ENCODE measurements around the gene U2AF2.

The U2AF2 gene

DNA sequence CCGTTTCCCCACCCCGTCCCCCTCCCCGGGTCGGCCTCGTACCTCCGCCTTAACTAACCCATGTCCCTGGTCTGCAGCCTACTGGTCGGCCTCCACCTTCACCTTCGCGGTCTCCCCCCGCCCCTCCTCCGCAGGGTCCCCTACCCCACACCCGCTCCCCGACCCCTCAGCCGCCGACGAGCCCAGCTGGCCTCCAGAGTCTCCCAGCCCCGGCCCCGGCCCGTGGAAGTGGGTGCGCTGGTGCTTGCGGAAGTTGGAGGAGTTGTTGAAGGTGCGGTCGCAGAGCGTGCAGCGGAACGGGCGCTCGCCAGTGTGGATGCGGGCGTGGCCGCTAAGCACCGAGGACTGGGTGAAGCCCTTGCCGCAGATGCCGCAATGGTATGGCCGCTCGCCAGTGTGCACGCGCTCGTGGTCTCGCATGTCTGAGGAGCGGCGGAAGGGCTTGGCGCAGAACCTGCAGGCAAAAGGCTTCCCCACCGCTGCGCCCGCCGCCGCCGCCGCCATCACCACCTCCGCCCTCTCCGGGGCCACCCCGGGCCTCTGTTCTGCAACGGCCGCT is 33.1 kb upstream of the U2AF2 start:
- DNase-seq (ENCODE audit: low read depth) = no peak

DNA sequence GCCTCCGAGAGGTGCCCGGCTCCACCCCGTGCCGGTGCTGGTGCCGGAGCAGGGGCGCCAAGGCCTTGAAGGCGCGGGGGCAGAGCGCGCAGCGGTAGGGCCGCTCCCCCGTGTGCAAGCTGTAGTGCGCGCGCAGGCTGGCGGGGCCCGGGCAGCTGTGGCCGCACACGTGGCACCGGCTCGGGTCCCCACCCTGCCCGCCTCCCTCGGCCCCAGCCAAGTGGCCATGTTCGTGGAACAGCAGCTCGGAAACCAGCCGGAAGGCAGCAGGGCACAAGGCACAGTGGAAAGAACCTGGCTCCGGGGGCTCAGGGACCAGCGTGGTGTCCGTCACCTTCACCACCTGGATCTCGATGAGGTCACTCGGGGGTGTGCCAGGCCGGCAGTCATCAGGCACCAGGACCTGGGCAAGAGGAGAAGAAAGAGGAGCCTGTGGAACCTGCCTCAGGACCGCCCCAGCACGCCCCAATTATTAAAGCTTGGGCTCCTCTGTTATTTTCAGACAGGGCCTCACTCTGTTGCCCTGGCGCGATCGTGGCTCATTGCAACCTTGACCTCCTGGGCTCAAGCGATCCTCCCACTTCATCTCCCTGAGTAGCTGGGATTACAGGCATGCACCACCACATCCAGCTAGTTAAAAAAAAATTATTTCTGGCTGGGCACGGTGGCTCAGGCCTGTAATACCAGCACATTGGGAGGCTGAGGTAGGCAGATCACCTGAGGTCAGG is 32.4 kb upstream of the U2AF2 start:
- DNase-seq (ENCODE audit: low read depth) = no peak

DNA sequence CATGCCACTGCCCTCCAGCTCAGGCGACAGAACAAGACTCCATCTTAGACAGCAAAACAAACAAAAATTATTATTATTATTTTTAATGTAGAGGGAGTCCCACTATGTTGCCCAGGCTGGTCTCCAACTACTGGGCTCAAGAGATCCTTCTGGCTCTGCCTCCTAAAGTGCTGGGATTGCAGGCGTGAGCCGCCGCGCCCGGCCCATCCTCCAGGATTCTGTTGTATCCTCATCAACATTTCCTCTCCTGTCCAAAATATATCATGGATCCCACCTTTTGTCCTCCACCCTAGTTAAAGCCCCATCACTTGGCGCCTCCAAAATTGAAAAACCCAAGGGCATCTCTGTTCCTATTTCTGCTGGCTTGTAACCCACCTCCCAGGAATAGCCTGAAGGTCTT is 31.7 kb upstream of the U2AF2 start:
- DNase-seq (ENCODE audit: low read depth) = no peak

DNA sequence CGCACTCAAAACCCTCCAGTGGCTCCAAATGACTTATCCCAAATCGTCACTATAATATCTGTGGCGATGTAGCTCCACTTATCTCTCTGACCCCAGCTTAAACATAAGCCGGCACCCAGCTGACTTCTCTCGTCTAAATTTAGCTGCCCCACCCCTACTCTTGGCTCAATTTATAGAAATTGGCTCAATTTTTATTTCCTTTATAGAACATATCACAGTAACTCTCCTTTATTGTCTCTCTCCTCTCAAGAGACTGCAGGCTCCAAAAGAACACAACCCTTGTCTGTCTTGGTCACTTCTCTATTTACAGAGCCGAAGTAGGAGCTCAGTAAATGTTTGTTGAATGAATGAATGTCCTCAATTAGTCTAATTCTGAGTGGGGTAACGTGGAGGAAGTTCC is 31.3 kb upstream of the U2AF2 start:
- DNase-seq (ENCODE audit: low read depth) = no peak

DNA sequence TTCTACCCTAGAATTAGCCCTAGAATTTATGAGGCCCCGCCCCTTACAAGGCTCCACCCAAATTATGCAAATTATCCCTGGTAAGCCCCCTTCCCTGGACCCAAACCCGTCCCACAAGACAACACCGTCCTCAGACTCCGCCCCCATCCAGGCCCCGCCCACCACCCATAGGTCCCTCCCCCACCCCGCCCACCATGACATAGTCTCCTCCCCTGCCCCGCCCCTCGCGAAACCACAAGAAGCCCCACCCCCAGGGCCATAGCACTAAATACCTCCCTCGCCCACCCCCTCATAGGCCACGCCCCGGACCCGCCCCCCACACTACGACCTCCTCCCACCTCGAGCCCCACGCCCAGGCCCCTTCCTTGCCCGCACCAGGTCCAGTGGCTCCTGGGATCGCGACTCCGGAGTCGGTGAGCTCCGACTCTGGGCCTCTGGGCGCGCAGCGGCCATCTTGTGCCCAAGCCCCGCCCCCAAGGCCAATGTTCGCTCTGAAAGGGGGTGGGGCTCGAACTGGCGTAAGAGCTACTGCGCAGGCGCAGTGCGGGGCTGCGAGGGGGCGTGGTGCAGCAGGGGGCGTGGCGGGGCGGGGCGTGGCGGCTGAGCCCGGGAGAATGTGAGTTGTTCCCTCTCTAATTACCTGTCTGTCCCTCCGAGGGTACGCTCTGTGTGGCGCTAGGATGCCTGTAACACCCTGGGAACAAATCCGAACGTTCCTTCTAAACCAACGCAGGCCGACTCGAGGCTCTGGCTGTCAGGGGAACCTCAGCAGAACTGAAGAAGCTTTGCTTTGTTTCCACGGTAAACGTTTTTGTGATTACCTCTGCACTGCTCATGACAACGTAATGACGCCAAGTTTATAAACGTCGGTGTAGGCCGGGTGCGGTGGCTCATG is 30.5 kb upstream of the U2AF2 start, which contains the start of gene ZNF784:
TSS of gene ZNF784 (minus strand) at position 458 of the 895 bp plus-strand sequence. CDS start at position 453, 5 bp downstream.
- peak; percentile 84 for DNase-seq (ENCODE audit: low read depth)

DNA sequence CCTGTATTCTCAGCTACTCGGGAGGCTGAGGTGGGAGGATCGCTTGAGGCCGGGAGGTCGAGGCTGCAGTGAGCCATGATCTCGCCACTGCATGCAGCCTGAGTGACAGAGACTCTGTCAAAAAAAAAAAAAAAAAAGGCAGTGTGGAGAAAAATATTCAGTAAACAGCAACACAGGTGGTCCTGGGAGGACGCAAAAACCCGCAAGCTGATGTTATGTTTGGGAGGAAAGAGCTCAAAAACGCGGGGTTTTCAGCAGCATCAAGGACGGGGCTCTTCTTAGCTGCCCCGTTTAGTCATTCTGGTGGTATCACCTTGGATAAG is 29.9 kb upstream of the U2AF2 start:
- no peak for DNase-seq (ENCODE audit: low read depth)

DNA sequence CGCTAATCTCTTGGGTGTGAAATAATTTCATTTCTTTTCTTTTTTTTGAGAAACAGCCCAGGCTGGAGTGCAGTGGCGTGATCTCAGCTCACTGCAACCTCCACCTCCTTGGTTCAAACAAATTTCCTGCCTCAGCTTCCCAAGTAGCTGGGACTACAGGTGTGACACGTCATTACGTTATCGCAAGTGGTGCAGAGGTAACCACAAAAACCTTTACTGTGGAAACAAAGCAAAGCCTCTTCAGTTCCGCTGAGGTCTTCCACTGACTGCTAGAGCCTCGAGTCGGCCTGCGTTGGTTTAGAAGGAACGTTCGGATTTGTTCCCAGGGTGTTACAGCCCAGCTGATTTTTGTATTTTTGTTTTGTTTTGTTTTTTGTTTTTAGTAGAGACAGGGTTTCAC is 28.5 kb upstream of the U2AF2 start:
- DNase-seq (ENCODE audit: low read depth) = no peak

DNA sequence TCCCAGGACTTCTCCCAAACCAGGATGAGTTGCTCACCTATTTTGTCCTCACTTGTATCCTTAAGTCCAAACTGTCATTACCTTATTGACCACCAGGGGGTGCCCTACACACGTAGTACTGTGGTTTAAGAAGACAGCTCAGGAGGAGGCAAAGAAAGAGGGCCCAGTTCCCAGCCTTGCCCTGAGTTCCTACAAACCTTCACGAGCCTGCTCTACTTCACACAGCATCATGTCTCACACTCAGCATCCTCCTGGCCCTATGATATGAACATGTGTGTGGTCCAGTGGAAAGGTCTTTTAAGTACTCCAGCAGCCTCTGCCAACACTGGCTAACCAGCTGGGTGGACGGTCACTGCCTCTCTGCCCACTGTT is 22.4 kb upstream of the U2AF2 start:
- DNase-seq (ENCODE audit: low read depth) = peak; percentile 93

DNA sequence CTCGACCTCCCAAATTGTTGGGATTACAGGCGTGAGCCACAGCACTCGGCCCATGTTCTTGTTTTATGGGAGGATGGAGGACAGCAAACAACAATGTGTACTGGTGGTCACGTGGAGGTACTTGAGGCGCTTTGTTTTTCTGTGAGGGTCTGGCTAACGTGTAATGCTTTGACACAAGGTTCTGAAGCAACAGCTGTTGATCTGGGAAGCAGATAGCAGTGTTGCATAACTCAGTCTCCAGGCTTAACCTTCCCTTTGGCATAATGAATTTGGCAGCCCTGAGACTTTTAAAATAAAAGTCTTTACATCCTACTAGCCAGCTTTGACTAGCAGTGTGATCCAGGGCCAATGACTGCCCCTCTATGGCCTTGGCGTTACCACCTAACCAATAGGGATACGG is 21.0 kb upstream of the U2AF2 start:
- no peak for DNase-seq (ENCODE audit: low read depth)

DNA sequence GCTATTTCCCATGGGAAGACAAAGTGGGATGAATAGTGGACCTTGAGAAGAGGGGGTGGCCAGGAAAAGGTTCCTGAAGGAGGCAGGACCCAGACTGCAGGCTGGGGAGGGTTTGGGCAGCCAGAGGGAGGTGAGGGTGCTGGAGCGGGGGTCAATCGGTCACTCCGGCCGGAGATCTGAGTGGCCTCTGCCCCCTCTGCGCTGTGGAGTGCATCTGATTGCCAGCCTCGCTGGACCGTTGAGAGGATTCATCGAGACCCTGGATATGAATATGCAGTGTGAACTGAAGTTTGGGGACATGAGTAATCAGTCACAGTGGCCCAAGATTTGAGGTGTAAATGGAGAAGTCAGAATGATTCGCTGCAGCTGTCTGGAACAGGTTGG is 19.5 kb upstream of the U2AF2 start:
- no peak for DNase-seq (ENCODE audit: low read depth)

DNA sequence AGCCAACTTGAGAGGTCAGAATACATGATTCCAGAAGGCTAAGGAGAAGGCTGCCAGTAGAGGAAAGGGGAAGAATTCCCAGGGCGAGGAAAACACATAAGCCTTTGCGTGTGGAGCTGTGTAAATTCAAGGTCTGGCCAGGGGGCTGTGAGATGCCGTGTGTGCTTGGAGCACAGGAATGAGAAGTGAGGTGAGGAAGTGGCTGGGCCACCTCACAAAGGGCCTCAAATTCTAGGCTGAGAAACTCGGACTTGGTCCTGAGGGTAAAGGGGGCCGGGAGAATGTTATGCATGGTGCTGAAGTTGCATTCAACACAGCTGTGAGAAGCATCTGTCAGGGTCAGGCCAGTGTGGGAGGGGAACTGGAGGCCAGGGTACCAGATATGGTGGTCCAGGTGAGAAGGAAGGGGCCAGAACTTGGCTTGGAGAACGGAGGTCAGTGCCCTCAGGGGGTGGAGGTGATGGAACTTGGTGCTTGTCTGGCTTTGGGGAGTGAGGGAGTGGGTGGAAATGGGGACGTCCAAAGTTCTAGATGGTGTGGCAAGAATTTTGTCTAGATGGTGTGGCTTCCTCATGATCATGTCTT is 18.9 kb upstream of the U2AF2 start:
- DNase-seq (ENCODE audit: low read depth) = no peak

DNA sequence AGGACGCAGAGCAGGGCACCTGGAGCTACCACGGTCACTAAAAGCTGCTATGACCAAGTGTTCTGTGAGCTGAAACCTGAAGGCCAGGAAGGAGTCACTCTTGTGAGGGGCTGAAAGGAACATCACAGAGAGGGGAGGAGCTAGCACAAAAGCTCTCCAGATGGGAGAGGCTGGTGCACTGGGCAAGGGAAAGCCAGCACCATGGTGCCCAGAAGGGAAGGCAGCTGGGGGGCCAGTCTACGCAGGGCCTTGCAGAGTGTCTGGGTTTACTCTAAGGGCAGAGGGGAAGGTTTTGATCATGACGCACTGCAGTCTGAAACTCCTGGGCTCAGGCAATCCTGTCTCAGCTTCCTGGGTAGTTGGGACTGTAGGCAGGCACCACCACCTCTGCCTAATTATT is 18.1 kb upstream of the U2AF2 start:
- no peak for DNase-seq (ENCODE audit: low read depth)

DNA sequence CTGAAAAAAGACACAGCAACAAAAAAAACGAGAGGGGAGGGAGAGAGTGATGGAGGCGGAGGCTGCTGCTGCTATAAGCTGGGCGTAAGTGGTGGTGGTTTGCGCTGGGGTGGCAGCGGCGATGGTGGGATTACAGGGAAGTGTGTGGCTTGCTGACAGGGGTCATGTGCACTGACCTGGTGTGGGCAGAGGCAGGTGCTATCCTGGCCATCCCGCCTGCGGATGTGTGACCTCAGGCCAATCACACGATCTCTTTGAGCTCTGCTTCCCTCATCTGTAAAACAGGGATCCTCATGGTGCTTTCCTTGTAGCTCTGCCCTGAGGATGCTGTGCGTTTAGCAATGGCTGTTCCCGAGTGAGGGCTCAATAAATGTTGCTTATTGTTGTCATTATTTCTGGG is 17.3 kb upstream of the U2AF2 start:
- DNase-seq (ENCODE audit: low read depth) = no peak

DNA sequence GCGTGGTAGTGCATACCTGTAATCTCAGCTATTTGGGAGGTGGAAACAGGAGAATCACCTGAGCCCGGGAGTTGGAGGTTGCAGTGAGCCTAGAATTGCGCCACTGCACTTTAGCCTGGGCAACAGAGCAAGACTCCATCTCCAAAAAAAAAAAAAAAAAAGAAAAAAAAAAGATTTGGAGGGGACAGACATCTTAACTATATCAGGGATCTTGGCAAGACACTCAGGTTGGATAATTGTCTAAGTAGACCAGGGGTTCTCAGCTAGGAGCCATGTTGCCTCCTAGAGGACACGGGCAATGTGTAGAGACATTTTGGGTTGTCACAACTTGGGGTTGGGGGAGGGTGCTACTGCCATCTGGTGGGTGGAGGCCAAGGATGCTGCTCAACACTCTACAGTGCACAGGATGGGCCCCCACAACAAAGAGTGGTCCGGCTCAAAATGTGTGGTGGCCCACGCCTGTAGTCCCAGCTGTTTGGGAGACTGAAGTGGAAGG is 15.9 kb upstream of the U2AF2 start:
- DNase-seq (ENCODE audit: low read depth) = no peak

DNA sequence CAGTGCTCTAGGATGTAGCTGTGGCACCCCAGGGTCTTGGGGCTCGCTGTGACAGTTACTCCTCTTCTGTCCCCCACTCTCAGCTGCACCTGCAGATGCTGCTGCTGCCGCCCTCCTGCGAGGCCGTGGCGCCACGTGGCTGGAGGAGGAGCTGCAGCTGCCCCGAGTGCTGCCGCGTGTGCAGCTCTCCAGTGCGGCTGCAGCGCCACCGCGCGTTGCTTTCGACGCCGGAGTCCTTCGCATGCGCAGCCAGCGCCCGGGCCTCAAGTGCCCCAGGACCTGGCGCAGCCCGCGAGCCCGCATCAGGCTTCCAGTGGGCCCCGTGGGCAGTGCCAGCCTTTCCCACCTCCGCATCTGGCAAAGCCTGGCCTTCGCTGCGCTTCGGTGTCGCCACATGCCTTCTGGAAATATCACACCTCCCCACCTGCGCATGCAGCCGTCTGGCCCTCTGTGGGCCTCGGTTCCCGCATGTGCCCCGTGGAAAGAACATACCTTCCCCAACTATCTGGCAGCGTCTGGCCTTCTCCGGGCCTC is 14.7 kb upstream of the U2AF2 start:
- peak; percentile 86 for DNase-seq (ENCODE audit: low read depth)

DNA sequence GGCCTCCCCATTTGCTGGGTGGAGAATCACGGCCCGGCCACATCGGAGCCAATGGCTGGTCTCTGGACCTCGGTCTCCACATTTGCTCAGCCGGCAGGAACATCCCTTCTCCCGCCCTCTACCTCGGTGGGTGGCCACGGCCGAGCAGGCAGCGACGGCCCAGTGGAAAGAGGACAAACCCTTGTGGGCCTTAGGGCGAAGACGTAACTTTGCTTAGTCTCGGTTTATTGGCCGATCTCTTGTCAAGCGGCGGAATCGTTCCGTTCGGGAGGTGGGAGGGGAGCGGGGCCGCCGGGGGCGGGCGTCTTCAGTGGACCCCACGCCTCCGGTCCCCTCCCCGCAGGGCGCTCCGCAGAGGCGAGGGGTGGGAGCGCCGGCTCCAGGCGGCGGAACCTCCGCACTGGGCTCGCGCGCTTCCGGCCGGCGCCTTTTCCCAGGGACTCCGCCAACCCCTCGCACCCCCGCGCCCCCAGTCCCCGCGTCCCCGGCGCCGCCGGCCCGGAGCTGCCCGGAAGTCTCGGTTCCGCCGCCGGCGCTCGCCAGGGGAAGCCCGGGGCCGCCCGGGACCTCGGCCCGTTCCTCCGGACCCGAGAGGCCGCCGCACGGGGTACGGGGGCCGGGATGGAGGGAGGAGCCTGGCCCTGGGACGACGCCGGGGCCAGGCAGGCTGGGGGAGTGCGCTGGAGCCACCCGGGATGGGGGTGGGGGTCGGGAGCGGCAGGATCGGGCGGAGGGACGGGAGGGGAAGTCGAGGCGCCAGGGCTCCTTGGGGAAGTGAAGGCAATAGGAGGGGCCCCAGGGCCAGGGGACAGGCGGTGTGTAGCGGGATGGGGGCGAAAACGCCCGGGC is 14.0 kb upstream of the U2AF2 start, which contains the start of gene ZNF580:
TSS of gene ZNF580 (plus strand) at position 426 of the 849 bp plus-strand sequence. CDS start 1,507 bp downstream, outside the sequence.
- peak; percentile 79 for DNase-seq (ENCODE audit: low read depth)

DNA sequence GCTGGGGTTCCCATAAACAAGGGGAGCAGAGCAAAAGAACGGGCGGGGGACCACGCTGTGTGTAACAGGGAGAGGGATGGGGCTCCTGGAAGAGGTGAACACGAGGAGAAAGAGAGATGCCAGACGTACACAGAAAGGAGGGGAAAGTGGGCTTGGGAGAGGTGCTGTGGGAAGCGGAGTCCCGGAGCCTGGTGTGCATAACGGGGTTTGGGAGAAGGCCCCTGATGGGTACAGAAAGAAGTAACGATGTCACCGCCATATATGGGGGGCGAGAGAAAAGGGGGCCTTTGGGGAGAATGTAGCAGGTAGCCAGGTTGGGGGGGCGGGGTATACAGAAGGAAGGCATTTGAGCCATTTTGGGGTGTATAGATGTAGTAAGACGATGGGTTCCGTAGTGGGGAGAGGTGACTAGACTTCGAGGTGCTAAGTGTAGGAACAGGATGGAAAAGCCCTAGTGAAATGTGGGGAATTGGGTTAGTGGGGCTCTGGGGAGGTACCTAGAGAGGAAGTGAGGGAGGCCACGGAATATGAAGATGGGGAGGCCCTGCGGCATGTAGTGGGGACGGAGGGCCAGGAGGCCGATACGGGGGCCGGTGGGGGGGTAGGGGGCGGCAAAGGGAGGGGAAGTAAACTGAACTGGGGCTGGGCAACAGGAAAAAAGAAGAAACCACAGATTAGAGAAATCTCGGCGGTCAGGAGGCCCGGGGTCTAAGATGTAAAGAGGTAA is 13.2 kb upstream of the U2AF2 start:
- DNase-seq (ENCODE audit: low read depth) = no peak

DNA sequence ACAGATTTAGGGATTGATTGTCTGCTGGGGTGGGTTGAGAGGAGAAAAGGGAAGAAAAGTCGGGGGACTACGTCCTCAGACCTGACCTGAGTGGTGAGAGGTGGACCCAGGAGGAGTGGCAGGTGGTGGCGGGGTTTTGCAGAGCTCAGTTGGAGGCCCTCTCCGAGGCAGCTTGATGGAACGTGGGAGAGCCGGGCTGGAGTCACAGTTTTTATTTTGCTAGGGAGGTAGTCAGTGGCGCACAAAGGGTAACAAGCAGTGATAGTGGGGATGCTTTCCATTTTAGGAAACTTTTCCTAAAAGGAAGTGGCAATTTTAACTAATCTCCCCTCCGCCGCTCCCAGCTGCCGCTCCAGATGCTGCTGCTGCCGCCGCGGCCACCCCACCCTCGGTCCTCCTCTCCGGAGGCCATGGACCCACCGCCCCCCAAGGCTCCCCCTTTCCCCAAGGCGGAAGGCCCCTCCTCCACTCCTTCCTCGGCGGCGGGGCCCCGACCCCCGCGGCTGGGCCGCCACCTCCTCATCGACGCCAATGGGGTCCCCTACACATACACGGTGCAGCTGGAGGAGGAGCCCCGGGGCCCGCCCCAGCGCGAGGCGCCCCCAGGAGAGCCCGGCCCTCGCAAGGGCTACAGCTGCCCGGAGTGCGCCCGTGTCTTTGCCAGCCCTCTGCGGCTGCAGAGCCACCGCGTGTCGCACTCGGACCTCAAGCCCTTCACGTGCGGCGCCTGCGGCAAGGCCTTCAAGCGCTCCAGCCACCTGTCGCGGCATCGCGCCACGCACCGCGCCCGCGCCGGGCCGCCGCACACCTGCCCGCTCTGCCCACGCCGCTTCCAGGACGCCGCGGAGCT is 12.5 kb upstream of the U2AF2 start:
- no peak for DNase-seq (ENCODE audit: low read depth)

DNA sequence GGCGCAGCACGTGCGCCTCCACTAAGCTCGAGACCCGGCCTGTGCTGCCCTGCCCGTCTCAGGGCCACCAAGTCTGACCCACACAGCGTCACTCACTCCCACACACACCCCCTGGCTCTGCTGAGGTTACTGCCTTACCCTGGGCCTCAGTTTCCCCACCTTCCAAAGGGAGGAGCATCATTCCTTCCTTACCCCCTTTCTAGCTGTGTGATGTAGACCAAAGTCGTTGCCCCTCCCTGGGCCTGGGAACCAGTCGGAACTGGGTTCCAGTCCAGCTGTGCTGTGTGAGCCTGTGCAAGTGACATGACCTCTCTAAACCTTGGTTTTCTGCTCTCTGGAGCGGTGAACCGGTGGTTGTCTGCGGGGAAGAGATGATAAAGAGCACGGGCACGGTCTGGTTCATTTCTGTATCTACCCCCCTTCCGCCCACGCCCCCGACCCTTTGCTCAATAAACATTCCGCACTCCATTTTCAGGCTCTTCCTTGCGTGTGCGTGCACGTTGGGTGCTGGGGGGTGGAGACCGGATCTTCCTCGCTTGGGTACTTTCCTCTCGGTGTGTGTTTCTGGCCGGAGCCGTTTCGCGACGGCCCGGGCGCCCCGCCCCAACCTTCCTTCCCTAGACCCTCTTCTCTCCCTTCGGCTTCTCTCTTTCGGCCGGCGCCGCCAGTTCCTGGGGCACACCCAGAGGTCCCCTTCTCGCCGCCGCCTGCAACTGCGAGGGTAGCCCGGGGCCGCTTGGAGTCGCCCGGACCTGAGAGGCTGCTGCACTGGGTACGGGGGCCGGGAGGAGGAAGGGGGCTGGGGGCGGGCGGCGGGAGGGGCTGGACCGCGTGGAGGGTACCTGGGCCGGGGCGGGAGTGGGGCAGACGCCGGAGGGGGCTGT is 11.6 kb upstream of the U2AF2 start, which contains the start of gene ZNF581:
TSS of gene ZNF581 (plus strand) at position 647 of the 884 bp plus-strand sequence. CDS start 923 bp downstream, outside the sequence.
- DNase-seq (ENCODE audit: low read depth) = peak; percentile 45
